ENCODE results near the gene PDP2. TPM values are rescaled to one million over a fixed set of nuclear protein-coding genes. Genes with fewer than 3 reads are reported as not detected.
A peak's percentile ranks its signal among the peaks of the same experiment; 100 is the strongest.

The PDP2 gene
- total and polyA plus RNA-seq, 4 donors, result 11.4 to 14.4 (median 13.0) TPM

DNA sequence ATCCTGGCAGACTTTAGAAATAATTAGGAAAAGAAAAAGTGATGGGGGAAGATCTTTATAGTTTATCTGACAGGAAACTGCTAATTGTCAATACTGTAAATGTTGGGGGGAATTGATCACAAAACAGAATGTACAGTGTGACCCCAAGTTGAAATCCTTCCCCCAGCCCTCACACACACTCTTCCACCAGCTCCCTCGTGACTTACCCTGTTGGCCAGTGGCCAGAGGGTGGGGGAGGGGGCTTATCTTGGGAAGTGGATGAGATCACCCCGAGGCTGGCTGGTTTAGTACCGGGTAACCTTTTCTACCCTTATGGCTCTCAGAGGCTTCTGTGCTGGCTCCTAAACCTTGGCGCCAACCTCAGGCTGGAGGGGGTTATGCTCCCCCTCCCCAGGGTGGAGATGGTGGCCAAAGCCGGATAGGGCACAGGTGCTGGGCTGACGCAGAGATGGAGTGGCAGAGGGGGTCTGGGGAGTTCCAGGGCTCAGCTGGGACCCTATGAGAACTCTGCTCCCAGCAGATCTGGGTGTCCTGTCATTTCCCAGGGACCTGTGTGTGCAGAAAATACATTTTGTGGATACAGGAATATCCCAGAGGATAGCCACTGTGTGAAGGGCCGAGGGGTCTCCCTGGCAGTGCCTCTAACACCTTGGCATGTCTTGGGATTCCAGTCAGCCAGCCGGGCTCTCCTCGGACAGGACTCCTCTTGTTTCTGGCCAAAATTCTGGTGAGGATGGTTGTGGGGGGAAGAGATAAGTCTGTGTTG, 19.8 kb downstream of the PDP2 start:
- Histone ChIP-seq H3K27me3 (ENCODE audit: control insufficient read depth, insufficient read depth, low read length) (no peaks in the 10 kb centered on the region), H3K4me3 (ENCODE audit: low read depth, low read length) (no peak overlapping the region), H3K4me1 (ENCODE audit: control insufficient read depth, insufficient read depth, low read length) (peaks cover 38% of the 10 kb centered on the region), H3K9me3 (ENCODE audit: control insufficient read depth, insufficient read depth, low read length) (no peaks in the 10 kb centered on the region), H3K36me3 (ENCODE audit: control insufficient read depth, insufficient read depth, low read length) (no peaks in the 10 kb centered on the region), H3K27ac (ENCODE audit: low read depth, low read length) (no peak overlapping the region)
- WGBS (ENCODE audit: insufficient coverage), result 42% methylated on average over 5 of the region's 9 CpGs
- peak in 3 of 6 donors; percentile 22 to 70 (median 57) for DNase-seq (ENCODE audit: low read depth in 4 of 6, low spot score in 6 of 6)

GRCh38 chr16:66900721-66901441, 20.6 kb downstream of the PDP2 start:
- H3K36me3 ChIP-seq (ENCODE audit: control insufficient read depth, insufficient read depth, low read length), result no peaks in the 10 kb centered on the region
- no peaks in the 10 kb centered on the region for H3K9me3 ChIP-seq (ENCODE audit: control insufficient read depth, insufficient read depth, low read length)
- 56% methylated on average over 4 of the region's 7 CpGs for WGBS (ENCODE audit: insufficient coverage)
- peaks cover 36% of the 10 kb centered on the region for H3K4me1 ChIP-seq (ENCODE audit: control insufficient read depth, insufficient read depth, low read length)
- H3K27ac ChIP-seq (ENCODE audit: low read depth, low read length), result no peak overlapping the region
- H3K27me3 ChIP-seq (ENCODE audit: control insufficient read depth, insufficient read depth, low read length), result no peaks in the 10 kb centered on the region
- DNase-seq (ENCODE audit: low read depth in 4 of 6, low spot score in 6 of 6), result no peak
- H3K4me3 ChIP-seq (ENCODE audit: low read depth, low read length), result no peak overlapping the region

- DNase-seq (ENCODE audit: low read depth in 4 of 6, low spot score in 6 of 6), result no peak
- 93% methylated on average over 10 of the region's 10 CpGs for WGBS (ENCODE audit: insufficient coverage)
- no peaks in the 10 kb centered on the region for H3K9me3 ChIP-seq (ENCODE audit: control insufficient read depth, insufficient read depth, low read length)
- no peak overlapping the region for H3K27ac ChIP-seq (ENCODE audit: low read depth, low read length)
- H3K4me3 ChIP-seq (ENCODE audit: low read depth, low read length), result no peak overlapping the region
- no peaks in the 10 kb centered on the region for H3K27me3 ChIP-seq (ENCODE audit: control insufficient read depth, insufficient read depth, low read length)
- no peaks in the 10 kb centered on the region for H3K36me3 ChIP-seq (ENCODE audit: control insufficient read depth, insufficient read depth, low read length)
- peaks cover 36% of the 10 kb centered on the region for H3K4me1 ChIP-seq (ENCODE audit: control insufficient read depth, insufficient read depth, low read length)
Measured at GRCh38 chr16:66901626-66902025, 21.3 kb downstream of the PDP2 start.

DNA sequence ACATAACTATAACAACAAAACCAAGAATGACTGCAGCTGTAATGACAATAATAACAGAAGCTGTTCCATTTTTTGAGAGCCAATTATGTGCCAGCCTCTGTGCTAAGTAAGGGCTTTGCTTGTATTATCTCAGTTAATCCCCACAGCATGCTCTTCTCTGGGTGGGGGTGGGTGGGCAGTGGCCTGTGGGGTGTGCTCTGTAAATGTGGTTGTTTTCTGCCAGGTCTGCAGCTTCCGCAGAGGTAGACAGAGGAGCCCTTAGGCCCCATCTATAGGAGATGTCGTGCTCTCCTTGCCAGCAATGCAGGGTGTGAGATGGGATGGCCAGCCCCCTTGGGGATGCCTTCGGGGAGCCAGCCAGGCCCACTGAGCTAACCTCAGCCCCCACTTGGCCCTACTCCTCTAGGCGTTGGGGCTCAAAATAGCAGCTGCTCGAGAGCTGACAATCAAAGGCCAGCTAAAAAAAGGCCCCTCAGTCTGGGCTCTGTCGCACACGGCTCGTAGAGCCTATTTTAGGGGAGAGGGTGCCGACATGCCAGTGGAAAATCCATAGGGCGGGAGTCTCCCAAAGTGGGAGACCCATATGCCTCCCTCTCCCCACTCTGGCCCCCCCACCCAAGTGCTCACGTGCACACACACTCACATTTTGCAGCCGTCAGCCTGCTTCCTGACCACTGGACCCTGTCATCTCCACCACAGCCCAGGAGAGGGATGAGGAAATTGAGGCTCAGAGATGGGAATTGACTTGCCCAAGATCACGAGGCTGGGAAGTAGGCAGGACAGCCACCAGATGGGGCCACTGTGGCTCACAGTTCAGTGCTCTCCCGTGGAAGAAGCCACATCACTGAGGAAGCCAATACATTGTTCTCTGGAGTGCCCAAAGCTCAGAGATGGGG, 22.6 kb downstream of the PDP2 start:
- Histone ChIP-seq H3K27ac (ENCODE audit: low read depth, low read length) (no peak overlapping the region), H3K27me3 (ENCODE audit: control insufficient read depth, insufficient read depth, low read length) (no peaks in the 10 kb centered on the region), H3K4me3 (ENCODE audit: low read depth, low read length) (no peak overlapping the region), H3K36me3 (ENCODE audit: control insufficient read depth, insufficient read depth, low read length) (no peaks in the 10 kb centered on the region), H3K4me1 (ENCODE audit: control insufficient read depth, insufficient read depth, low read length) (peaks cover 36% of the 10 kb centered on the region), H3K9me3 (ENCODE audit: control insufficient read depth, insufficient read depth, low read length) (no peaks in the 10 kb centered on the region)
- DNase-seq (ENCODE audit: low read depth in 4 of 6, low spot score in 6 of 6), result no peak
- 67% methylated on average over 12 of the region's 14 CpGs for WGBS (ENCODE audit: insufficient coverage)

- Histone ChIP-seq H3K27ac (ENCODE audit: low read depth, low read length) (no peak overlapping the region), H3K4me1 (ENCODE audit: control insufficient read depth, insufficient read depth, low read length) (peaks cover 36% of the 10 kb centered on the region), H3K9me3 (ENCODE audit: control insufficient read depth, insufficient read depth, low read length) (no peaks in the 10 kb centered on the region), H3K4me3 (ENCODE audit: low read depth, low read length) (no peak overlapping the region), H3K27me3 (ENCODE audit: control insufficient read depth, insufficient read depth, low read length) (no peaks in the 10 kb centered on the region), H3K36me3 (ENCODE audit: control insufficient read depth, insufficient read depth, low read length) (no peaks in the 10 kb centered on the region)
- 75% methylated on average over 9 of the region's 11 CpGs for WGBS (ENCODE audit: insufficient coverage)
- DNase-seq (ENCODE audit: low read depth in 4 of 6, low spot score in 6 of 6), result no peak
Measured at GRCh38 chr16:66903544-66904427, 23.5 kb downstream of the PDP2 start.

DNA sequence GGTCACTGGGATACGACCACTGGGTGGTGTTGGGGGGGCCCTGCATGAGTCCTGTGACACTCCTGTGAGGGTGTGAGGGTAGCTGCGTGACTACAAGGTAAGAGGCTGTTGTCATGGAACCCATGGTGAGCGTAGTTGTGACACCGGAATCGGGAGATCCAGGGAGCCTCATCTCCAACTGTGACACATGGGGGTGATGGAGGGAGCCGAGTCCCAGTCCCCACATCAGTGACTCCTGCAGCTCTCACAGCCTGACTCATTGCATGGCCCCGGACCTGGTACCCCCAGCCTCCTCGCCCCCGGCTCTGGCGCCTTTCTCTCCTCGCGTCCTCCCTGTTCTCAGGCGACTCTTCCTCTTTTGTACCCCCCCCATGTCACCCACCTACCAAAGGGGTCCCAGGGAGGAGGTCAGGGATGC, 24.1 kb downstream of the PDP2 start:
- no peak overlapping the region for H3K4me3 ChIP-seq (ENCODE audit: low read depth, low read length)
- H3K9me3 ChIP-seq (ENCODE audit: control insufficient read depth, insufficient read depth, low read length), result no peaks in the 10 kb centered on the region
- H3K27me3 ChIP-seq (ENCODE audit: control insufficient read depth, insufficient read depth, low read length), result no peaks in the 10 kb centered on the region
- no peaks in the 10 kb centered on the region for H3K36me3 ChIP-seq (ENCODE audit: control insufficient read depth, insufficient read depth, low read length)
- peaks cover 33% of the 10 kb centered on the region for H3K4me1 ChIP-seq (ENCODE audit: control insufficient read depth, insufficient read depth, low read length)
- peak overlapping the region; percentile 10 for H3K27ac ChIP-seq (ENCODE audit: low read depth, low read length)
- 83% methylated on average over 7 of the region's 13 CpGs for WGBS (ENCODE audit: insufficient coverage)
- DNase-seq (ENCODE audit: low read depth in 4 of 6, low spot score in 6 of 6), result no peak

DNA sequence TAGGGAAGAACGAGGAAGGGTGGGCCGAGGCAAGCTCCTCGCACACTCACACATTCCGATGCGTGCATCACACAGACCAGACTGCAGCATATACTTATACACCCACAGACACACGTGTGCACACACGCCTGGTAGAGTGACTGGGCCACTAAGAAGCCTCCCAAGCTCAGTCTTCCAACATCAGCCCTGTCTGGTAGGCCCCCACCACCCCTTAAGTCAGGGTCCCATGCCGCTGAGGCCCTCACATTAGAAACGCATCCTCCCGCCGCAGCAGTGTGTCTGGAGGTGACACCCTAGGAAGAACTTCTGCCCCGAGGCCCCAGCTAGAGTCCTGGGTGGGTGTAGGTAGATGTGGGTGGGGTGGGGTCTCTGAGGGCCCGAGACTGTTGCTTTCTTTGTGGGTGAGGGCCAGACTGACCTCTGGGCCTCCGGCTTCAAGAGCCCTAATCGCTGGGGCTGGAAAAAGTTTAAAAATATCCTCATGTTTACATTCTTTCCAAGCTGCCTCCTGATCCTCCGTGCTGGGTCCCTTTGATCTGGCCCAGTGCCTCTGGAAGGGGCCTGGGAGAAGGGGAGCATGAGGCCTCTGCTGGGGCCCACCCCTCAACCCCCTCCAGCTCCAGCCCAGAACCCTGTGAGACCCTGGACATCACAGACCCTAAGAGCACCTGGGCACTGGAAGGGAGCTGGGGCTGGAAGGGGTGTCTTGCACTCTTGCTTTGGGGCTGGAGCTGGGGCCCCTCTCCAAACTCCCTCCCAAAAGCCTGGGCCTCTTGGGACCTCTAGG, 24.7 kb downstream of the PDP2 start:
- no peaks in the 10 kb centered on the region for H3K36me3 ChIP-seq (ENCODE audit: control insufficient read depth, insufficient read depth, low read length)
- H3K9me3 ChIP-seq (ENCODE audit: control insufficient read depth, insufficient read depth, low read length), result no peaks in the 10 kb centered on the region
- no peak overlapping the region for H3K4me3 ChIP-seq (ENCODE audit: low read depth, low read length)
- H3K4me1 ChIP-seq (ENCODE audit: control insufficient read depth, insufficient read depth, low read length), result peaks cover 28% of the 10 kb centered on the region
- no peaks in the 10 kb centered on the region for H3K27me3 ChIP-seq (ENCODE audit: control insufficient read depth, insufficient read depth, low read length)
- WGBS (ENCODE audit: insufficient coverage), result 71% methylated on average over 11 of the region's 16 CpGs
- H3K27ac ChIP-seq (ENCODE audit: low read depth, low read length), result peak overlapping the region; percentile 10
- peak in 1 of 6 donors; percentile 35 for DNase-seq (ENCODE audit: low read depth in 4 of 6, low spot score in 6 of 6)

DNA sequence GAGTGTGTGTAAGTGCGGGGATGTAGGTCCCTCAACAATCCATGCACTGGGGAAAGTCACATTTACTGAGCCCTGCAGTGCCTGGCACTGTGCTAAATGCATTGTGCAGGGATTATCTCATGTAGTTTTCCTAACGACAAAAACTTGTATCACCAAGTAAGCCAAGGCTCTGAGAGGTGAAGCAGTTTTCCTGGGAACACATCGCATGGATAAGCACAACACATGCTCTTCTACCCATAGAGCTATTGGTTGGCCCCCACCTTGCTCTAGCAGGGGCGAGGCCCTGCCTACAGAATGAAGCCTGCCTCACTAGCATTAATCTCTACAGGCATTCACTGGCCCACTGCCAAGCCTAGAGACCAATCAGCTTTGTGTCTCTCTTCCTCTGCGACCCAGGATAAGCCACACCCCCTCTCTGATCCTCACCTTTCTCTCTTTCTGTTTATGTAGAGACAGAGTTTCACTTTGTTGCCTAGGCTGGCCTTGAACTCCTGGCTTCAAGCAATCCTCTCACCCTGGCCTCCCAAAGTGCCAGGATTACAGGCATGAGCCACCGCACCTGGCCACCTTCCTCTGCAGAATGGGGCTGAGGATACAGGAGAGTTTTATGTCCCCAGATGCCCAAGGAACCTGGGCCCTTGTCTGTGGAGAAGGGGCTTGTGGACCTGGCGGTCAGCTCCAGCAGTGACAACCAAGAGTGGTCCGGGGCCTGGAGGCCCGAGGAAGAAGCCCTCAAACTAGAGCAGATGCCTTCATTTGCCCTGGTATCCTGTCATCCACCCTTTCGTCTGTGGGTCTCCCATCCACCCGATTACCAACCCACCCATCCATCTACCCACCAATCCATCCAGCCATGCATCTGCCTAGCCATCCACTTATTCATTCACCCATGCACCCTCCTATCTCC, 25.6 kb downstream of the PDP2 start:
- H3K4me1 ChIP-seq (ENCODE audit: control insufficient read depth, insufficient read depth, low read length), result peaks cover 21% of the 10 kb centered on the region
- H3K36me3 ChIP-seq (ENCODE audit: control insufficient read depth, insufficient read depth, low read length), result no peaks in the 10 kb centered on the region
- no peak overlapping the region for H3K27ac ChIP-seq (ENCODE audit: low read depth, low read length)

More for the DNA sequence above, 25.6 kb downstream of the PDP2 start:
- peak in 2 of 6 donors; percentile 23 to 48 for DNase-seq (ENCODE audit: low read depth in 4 of 6, low spot score in 6 of 6)
- WGBS (ENCODE audit: insufficient coverage), result 71% methylated on average over 9 of the region's 11 CpGs
- H3K9me3 ChIP-seq (ENCODE audit: control insufficient read depth, insufficient read depth, low read length), result no peaks in the 10 kb centered on the region
- H3K27me3 ChIP-seq (ENCODE audit: control insufficient read depth, insufficient read depth, low read length), result no peaks in the 10 kb centered on the region
- H3K4me3 ChIP-seq (ENCODE audit: low read depth, low read length), result no peak overlapping the region

Data from spinal cord (tissue), 10 donors.